Neural progenitor cell (in vitro differentiated cells): ENCODE results near the gene CTIF. TPM values are rescaled to one million over a fixed set of nuclear protein-coding genes. Genes with fewer than 3 reads are reported as not detected.

Experiments
- DNase-seq: peaks from one replicate; pipeline ENCODE4 v3.0.0-alpha.2; 2016; ENCODE audit warnings: low spot score
- H2AFZ ChIP-seq: fragments of 200-600 bp; sonication (generic); replicated peaks from 2 replicates; pipeline ENCODE4 v1.6.1; 2016; ENCODE audit warnings: antibody characterized with exemption
- H3F3A ChIP-seq: fragments of 200-600 bp; sonication (generic); 2 replicates; pipeline ENCODE4 v1.6.1; 2016; ENCODE audit warnings: antibody characterized with exemption, low read depth
- H3K27ac ChIP-seq: fragments of 200-600 bp; sonication (generic); 2 replicates; pipeline ENCODE4 v1.5.1; 2016; ENCODE audit warnings: mild to moderate bottlenecking
- H3K27me3 ChIP-seq: fragments of 200-600 bp; sonication (generic); 2 replicates; pipeline ENCODE4 v1.6.1; 2016; ENCODE audit warnings: mild to moderate bottlenecking, moderate library complexity
- H3K36me3 ChIP-seq: fragments of 200-600 bp; sonication (generic); 2 replicates; pipeline ENCODE4 v1.5.1; 2016
- H3K4me1 ChIP-seq: fragments of 200-600 bp; sonication (generic); 2 replicates; pipeline ENCODE4 v1.6.1; 2016; ENCODE audit warnings: mixed run types
- H3K4me2 ChIP-seq: fragments of 200-600 bp; sonication (generic); 2 replicates; pipeline ENCODE4 v1.6.1; 2016
- H3K4me3 ChIP-seq: fragments of 200-600 bp; sonication (generic); 2 replicates; pipeline ENCODE4 v1.5.1; 2016
- H3K79me2 ChIP-seq: fragments of 200-600 bp; sonication (generic); 2 replicates; pipeline ENCODE4 v1.6.1; 2016; ENCODE audit warnings: low read depth
- H3K9ac ChIP-seq: fragments of 200-600 bp; sonication (generic); 2 replicates; pipeline ENCODE4 v1.6.1; 2016
- H3K9me3 ChIP-seq: fragments of 200-600 bp; sonication (generic); 2 replicates; pipeline ENCODE4 v1.5.1; 2016; ENCODE audit warnings: low read depth
- H4K20me1 ChIP-seq: fragments of 200-600 bp; sonication (generic); 2 replicates; pipeline ENCODE4 v1.6.1; 2016; ENCODE audit warnings: low read depth
- H3K27ac Mint-ChIP-seq: 3 replicates; pipeline ENCODE4 v1.8.0; 2021; ENCODE audit warnings: mixed read lengths
- H3K27me3 Mint-ChIP-seq: 2 replicates; pipeline ENCODE4 v1.8.0; 2022; ENCODE audit warnings: low read depth, mild to moderate bottlenecking, inconsistent platforms, moderate library complexity, mixed read lengths; ENCODE audit not compliant: insufficient read depth
- H3K36me3 Mint-ChIP-seq: 3 replicates; pipeline ENCODE4 v1.8.0; 2021; ENCODE audit warnings: mixed read lengths
- H3K4me1 Mint-ChIP-seq: 3 replicates; pipeline ENCODE4 v1.8.0; 2021; ENCODE audit warnings: mixed read lengths
- H3K4me3 Mint-ChIP-seq: 3 replicates; pipeline ENCODE4 v1.8.0; 2021; ENCODE audit warnings: mild to moderate bottlenecking, moderate library complexity, mixed read lengths
- H3K9me3 Mint-ChIP-seq: 3 replicates; pipeline ENCODE4 v1.8.0; 2020; ENCODE audit warnings: mixed read lengths
- CTCF ChIP-seq: fragments of 200-600 bp; sonication (generic); IDR thresholded peaks from 2 replicates; pipeline ENCODE4 v1.5.1; 2017; ENCODE audit warnings: antibody characterized with exemption, mild to moderate bottlenecking
- EZH2 ChIP-seq: fragments of 200-600 bp; sonication (generic); IDR thresholded peaks from 2 replicates; pipeline ENCODE4 v1.6.1; 2017; ENCODE audit warnings: antibody characterized with exemption, mild to moderate bottlenecking, moderate library complexity
- EZH2phosphoT487 ChIP-seq: fragments of 200-600 bp; sonication (generic); IDR thresholded peaks from 2 replicates; pipeline ENCODE4 v1.6.1; 2017; ENCODE audit warnings: antibody characterized with exemption
- total RNA-seq: library from RNA; depleted of rRNA; stranded (reverse); fragments of >200 nt; gene quantifications from 2 replicates; pipeline ENCODE4 v1.2.3, GENCODE V29; 2015; ENCODE audit warnings: low replicate concordance

Gene CTIF
- total RNA-seq, 1 donor from 2014 or later: 17.6 TPM

DNA sequence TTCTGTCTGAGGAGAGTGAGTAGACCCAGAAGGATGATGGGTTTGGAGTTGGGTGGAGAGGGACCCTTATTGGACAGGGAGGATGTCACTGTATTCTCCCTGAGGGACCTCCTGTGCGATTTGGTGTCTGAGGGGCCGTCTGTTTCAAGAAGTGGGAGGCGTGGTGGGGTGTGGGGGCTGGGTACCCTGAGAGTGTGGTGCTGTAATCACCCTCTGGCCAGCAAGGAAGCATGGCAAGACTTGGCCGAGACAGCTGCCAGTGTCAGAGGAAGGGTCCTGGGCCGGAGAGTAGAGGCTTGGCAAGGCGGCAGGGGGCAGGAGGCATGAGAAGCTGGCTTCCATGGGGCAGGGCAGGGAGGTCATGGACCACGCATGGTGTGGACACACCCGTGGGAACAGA lies 43.1 kb downstream of the CTIF start:
- Histone ChIP-seq H3F3A (no peaks in the 10 kb centered on the region), H3K9me3 (no peaks in the 10 kb centered on the region), H3K4me1 (peaks cover 10% of the 10 kb centered on the region), H4K20me1 (peaks cover 3% of the 10 kb centered on the region), H3K4me3 (no peak overlapping the region), H3K79me2 (peaks cover 5% of the 10 kb centered on the region), H3K4me2 (no peak overlapping the region), H3K27me3 (no peaks in the 10 kb centered on the region), H3K27ac (no peak overlapping the region), H2AFZ (no peak overlapping the region), H3K36me3 (no peaks in the 10 kb centered on the region), H3K9ac (no peak overlapping the region)
- no peak overlapping the region for H3K4me3 Mint-ChIP-seq
- no peak overlapping the region for H3K27ac Mint-ChIP-seq
- H3K9me3 Mint-ChIP-seq: peaks cover 14% of the 10 kb centered on the region
- peaks cover 6% of the 10 kb centered on the region for H3K36me3 Mint-ChIP-seq
- TF ChIP-seq CTCF (no peak), EZH2 (no peak), EZH2phosphoT487 (no peak)
- H3K27me3 Mint-ChIP-seq: peaks cover 5% of the 10 kb centered on the region
- no peak for DNase-seq
- H3K4me1 Mint-ChIP-seq: peaks cover 28% of the 10 kb centered on the region

DNA sequence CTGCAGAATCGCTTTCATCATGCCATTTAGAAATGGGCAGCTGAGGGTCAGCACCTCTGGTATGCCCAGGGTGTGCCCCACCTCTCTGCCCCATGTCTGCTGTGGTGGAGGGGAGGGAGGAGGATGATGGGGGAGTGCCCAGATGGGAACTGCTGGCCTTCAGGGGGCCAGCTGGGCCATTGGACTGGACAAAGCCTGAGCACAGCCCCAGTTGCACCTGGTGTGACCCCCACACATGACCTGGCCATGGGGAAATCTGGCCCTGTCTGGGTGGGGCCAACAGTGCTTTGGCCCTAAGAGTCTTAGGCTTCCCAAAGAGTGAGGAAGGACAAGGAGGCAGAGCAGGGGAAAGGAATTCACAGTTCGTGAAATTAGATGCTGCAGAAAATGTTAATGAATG lies 44.1 kb downstream of the CTIF start:
- Histone ChIP-seq H3K36me3 (no peaks in the 10 kb centered on the region), H3K79me2 (peaks cover 5% of the 10 kb centered on the region)
- peaks cover 3% of the 10 kb centered on the region for H3K36me3 Mint-ChIP-seq

DNA sequence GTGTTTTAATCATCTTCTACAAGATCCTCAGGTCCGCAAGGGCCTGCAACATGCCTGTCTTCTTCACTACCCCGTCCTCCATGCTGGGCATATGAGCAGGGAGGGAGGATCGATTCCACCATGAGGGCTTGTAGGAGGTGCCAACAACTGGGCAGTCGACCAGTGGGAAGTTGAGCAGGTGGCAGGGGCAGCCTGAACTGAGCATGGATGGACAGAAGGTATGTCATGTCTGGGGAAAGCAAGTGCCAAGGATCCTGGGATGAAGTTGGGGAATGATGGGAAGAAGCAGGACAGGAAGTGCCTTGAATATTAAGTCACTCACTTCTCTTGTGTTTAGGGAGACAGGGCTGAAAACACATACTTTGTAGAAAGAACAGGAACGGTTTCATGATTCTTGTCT lies 44.7 kb downstream of the CTIF start:
- no peak overlapping the region for H3K9ac ChIP-seq
- H3K4me1 ChIP-seq: peaks cover 15% of the 10 kb centered on the region
- DNase-seq: no peak
- H3F3A ChIP-seq: no peaks in the 10 kb centered on the region
- no peak overlapping the region for H2AFZ ChIP-seq
- no peaks in the 10 kb centered on the region for H3K27me3 ChIP-seq
- H3K27ac ChIP-seq: no peak overlapping the region
- Mint-ChIP-seq H3K27me3 (peaks cover 5% of the 10 kb centered on the region), H3K4me1 (peaks cover 34% of the 10 kb centered on the region), H3K36me3 (no peaks in the 10 kb centered on the region), H3K27ac (no peak overlapping the region), H3K4me3 (no peak overlapping the region), H3K9me3 (peaks cover 3% of the 10 kb centered on the region)
- peaks cover 3% of the 10 kb centered on the region for H3K79me2 ChIP-seq
- H4K20me1 ChIP-seq: peaks cover 3% of the 10 kb centered on the region
- no peaks in the 10 kb centered on the region for H3K9me3 ChIP-seq
- no peak overlapping the region for H3K4me2 ChIP-seq
- no peak for TF ChIP-seq EZH2phosphoT487
- TF ChIP-seq EZH2: no peak
- TF ChIP-seq CTCF: no peak
- H3K4me3 ChIP-seq: no peak overlapping the region
- H3K36me3 ChIP-seq: no peaks in the 10 kb centered on the region

More for the DNA sequence above, 44.1 kb downstream of the CTIF start:
- Mint-ChIP-seq H3K27ac (peak overlapping the region; percentile 24), H3K4me1 (peaks cover 28% of the 10 kb centered on the region), H3K27me3 (peaks cover 5% of the 10 kb centered on the region), H3K9me3 (peaks cover 7% of the 10 kb centered on the region), H3K4me3 (no peak overlapping the region)
- Histone ChIP-seq H3F3A (no peaks in the 10 kb centered on the region), H3K27me3 (no peaks in the 10 kb centered on the region), H3K9ac (no peak overlapping the region), H4K20me1 (peaks cover 3% of the 10 kb centered on the region), H3K27ac (no peak overlapping the region), H3K4me1 (peaks cover 10% of the 10 kb centered on the region), H3K4me2 (no peak overlapping the region), H3K9me3 (no peaks in the 10 kb centered on the region), H3K4me3 (no peak overlapping the region), H2AFZ (no peak overlapping the region)
- no peak for TF ChIP-seq EZH2
- no peak for TF ChIP-seq EZH2phosphoT487
- TF ChIP-seq CTCF: no peak
- no peak for DNase-seq
